ENCODE data around the gene BSN.

GRCh38 chr3:49630784-49631183 is 76.5 kb downstream of the BSN start:
- no peak for TF ChIP-seq CTCF (IDR thresholded peaks at IDR 0.05)
- no peak for TF ChIP-seq ZFX (IDR thresholded peaks at IDR 0.05; ENCODE audit: borderline replicate concordance)

Measured in 22Rv1 (cell line).